PC-3 (cell line): ENCODE data around the gene SFSWAP. TPM values are rescaled to one million over a fixed set of nuclear protein-coding genes. Genes with fewer than 3 reads are reported as not detected.

Source experiments
- ATAC-seq: fragments of 200-7000 bp; cut with Tn5 transposase; 2 replicates; pipeline ENCODE4 v1.9.1; 2020; ENCODE audit warnings: mild to moderate bottlenecking, moderate library complexity
- BruUV-seq: library from RNA; stranded (reverse); fragments of 400-500 nt; replicated peaks from 2 replicates; lab custom pipeline; 2021; lab: Mats Ljungman, UMichigan
- CTCF ChIA-PET: fragments of 300-600 bp; sonication (Branson Sonifier 250); formaldehyde crosslinking; loops from one replicate; lab custom pipeline; 2022; ENCODE audit warnings: antibody characterized with exemption; lab: Charles Lee
- POLR2A ChIA-PET: fragments of 300-600 bp; sonication (Branson Sonifier 250); formaldehyde crosslinking; loops from one replicate; lab custom pipeline; 2022; ENCODE audit warnings: antibody characterized with exemption; ENCODE audit not compliant: unreplicated experiment; lab: Charles Lee
- DNase-seq: peaks from one replicate; pipeline ENCODE4 v3.0.0-alpha.2; 2015
- H2AFZ ChIP-seq: fragments of 300-600 bp; sonication (generic); 2 replicates; pipeline ENCODE4 v1.6.0; 2016; ENCODE audit warnings: antibody characterized with exemption, low read length
- H3F3A ChIP-seq: fragments of 300-600 bp; sonication (generic); one replicate; pipeline ENCODE4 v1.6.0; 2017; ENCODE audit warnings: antibody characterized with exemption, low read length, control low read depth, mild to moderate bottlenecking; ENCODE audit not compliant: unreplicated experiment
- H3K27ac ChIP-seq: fragments of 300-600 bp; sonication (generic); 2 replicates; pipeline ENCODE4 v1.5.1; 2016; ENCODE audit warnings: mild to moderate bottlenecking, low read length
- H3K27me3 ChIP-seq: fragments of 300-600 bp; sonication (generic); 2 replicates; pipeline ENCODE4 v1.6.1; 2016; ENCODE audit warnings: low read length, mixed read lengths
- H3K36me3 ChIP-seq: fragments of 300-600 bp; sonication (generic); 2 replicates; pipeline ENCODE4 v1.6.1; 2016; ENCODE audit warnings: low read depth, mixed run types, low read length, mixed read lengths
- H3K4me1 ChIP-seq: fragments of 300-600 bp; sonication (generic); 2 replicates; pipeline ENCODE4 v1.5.1; 2016; ENCODE audit warnings: low read length; ENCODE audit not compliant: insufficient read depth
- H3K4me2 ChIP-seq: fragments of 300-600 bp; sonication (generic); 2 replicates; pipeline ENCODE4 v1.6.0; 2016; ENCODE audit warnings: low read length
- H3K4me3 ChIP-seq: fragments of 300-600 bp; sonication (generic); 2 replicates; pipeline ENCODE4 v1.5.1; 2016; ENCODE audit warnings: mild to moderate bottlenecking, low read length, mixed read lengths
- H3K79me2 ChIP-seq: fragments of 300-600 bp; sonication (generic); 2 replicates; pipeline ENCODE4 v1.6.1; 2017; ENCODE audit warnings: low read length, mixed read lengths
- H3K9ac ChIP-seq: fragments of 300-600 bp; sonication (generic); 2 replicates; pipeline ENCODE4 v1.6.0; 2016; ENCODE audit warnings: mild to moderate bottlenecking, low read length
- H3K9me2 ChIP-seq: fragments of 300-600 bp; sonication (generic); replicated peaks from 2 replicates; pipeline ENCODE4 v1.6.1; 2016; ENCODE audit warnings: mixed run types, low read length, mixed read lengths
- H3K9me3 ChIP-seq: fragments of 300-600 bp; sonication (generic); 2 replicates; pipeline ENCODE4 v1.6.1; 2016; ENCODE audit warnings: low read length, mixed read lengths
- H4K20me1 ChIP-seq: fragments of 300-600 bp; sonication (generic); 2 replicates; pipeline ENCODE4 v1.6.1; 2016; ENCODE audit warnings: low read length, mixed read lengths
- EZH2 ChIP-seq: fragments of 300-600 bp; sonication (generic); IDR thresholded peaks from one replicate; pipeline ENCODE4 v1.6.1; 2017; ENCODE audit warnings: antibody characterized with exemption, mild to moderate bottlenecking, low read length; ENCODE audit not compliant: unreplicated experiment
- EZH2phosphoT487 ChIP-seq: fragments of 300-600 bp; sonication (generic); IDR thresholded peaks from 2 replicates; pipeline ENCODE4 v1.6.1; 2018; ENCODE audit warnings: mild to moderate bottlenecking, antibody characterized with exemption, low read length, borderline replicate concordance
- intact Hi-C: fragments of 100-400 bp; cut with micrococcal nuclease; formaldehyde crosslinking; loops from 2 replicates; pipeline ENCODE4 v1.9.0; 2023
- total RNA-seq: library from RNA; depleted of rRNA; stranded (reverse); fragments of >200 nt; gene quantifications from 2 replicates; pipeline ENCODE4 v1.2.3, GENCODE V29; 2014
- TF ChIP-seq, protein P1 (sequence below): fragments of 300-600 bp; sonication (generic); conservative IDR thresholded peaks from 2 replicates; pipeline ENCODE4 v1.5.1; 2017; ENCODE audit warnings: antibody characterized with exemption, low read depth, mild to moderate bottlenecking, low read length

SFSWAP gene
- total RNA-seq, 1 experiment from 2014 or later = 57.5 TPM

DNA sequence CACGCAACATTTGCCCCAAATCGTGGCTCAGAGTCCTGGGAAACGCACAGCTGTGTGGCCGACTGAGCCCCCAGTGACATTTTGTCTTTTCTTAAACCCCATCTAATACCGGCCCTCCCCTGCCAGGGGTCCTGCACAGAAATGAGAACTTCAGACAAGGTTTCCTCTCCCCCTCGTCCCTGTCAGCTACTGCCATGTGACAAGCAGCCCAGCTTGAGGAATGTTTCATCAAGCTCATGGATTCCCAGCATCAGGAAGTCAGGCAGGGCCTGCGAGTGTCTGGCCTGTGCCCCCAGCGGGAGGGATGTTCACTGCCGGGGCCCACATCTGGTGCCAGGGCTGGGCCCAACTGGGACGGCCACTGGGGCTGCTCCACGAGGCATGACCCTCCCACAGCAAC lies 133.2 kb downstream of the SFSWAP start:
- no peak for ATAC-seq
- H3K27me3 ChIP-seq = no peaks in the 10 kb centered on the region
- H3F3A ChIP-seq = peaks cover 3% of the 10 kb centered on the region
- no peak for DNase-seq
- H2AFZ ChIP-seq = no peak overlapping the region
- TF ChIP-seq EZH2phosphoT487 = no peak
- TF ChIP-seq, protein P1, sequence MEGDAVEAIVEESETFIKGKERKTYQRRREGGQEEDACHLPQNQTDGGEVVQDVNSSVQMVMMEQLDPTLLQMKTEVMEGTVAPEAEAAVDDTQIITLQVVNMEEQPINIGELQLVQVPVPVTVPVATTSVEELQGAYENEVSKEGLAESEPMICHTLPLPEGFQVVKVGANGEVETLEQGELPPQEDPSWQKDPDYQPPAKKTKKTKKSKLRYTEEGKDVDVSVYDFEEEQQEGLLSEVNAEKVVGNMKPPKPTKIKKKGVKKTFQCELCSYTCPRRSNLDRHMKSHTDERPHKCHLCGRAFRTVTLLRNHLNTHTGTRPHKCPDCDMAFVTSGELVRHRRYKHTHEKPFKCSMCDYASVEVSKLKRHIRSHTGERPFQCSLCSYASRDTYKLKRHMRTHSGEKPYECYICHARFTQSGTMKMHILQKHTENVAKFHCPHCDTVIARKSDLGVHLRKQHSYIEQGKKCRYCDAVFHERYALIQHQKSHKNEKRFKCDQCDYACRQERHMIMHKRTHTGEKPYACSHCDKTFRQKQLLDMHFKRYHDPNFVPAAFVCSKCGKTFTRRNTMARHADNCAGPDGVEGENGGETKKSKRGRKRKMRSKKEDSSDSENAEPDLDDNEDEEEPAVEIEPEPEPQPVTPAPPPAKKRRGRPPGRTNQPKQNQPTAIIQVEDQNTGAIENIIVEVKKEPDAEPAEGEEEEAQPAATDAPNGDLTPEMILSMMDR = no peak
- no peak for TF ChIP-seq EZH2
- H3K9me2 ChIP-seq = no peaks in the 10 kb centered on the region
- no peak overlapping the region for H3K4me3 ChIP-seq
- no peak overlapping the region for H3K27ac ChIP-seq
- H3K9me3 ChIP-seq = no peaks in the 10 kb centered on the region
- H4K20me1 ChIP-seq = no peaks in the 10 kb centered on the region
- H3K36me3 ChIP-seq = no peaks in the 10 kb centered on the region
- H3K4me1 ChIP-seq = no peaks in the 10 kb centered on the region
- intact Hi-C loops = no loop called here
- no peaks in the 10 kb centered on the region for H3K79me2 ChIP-seq
- ChIA-PET CTCF (no interaction called here), POLR2A (no interaction called here)
- no peak overlapping the region for H3K9ac ChIP-seq
- H3K4me2 ChIP-seq = no peak overlapping the region
- BruUV-seq = no TSS peak

DNA sequence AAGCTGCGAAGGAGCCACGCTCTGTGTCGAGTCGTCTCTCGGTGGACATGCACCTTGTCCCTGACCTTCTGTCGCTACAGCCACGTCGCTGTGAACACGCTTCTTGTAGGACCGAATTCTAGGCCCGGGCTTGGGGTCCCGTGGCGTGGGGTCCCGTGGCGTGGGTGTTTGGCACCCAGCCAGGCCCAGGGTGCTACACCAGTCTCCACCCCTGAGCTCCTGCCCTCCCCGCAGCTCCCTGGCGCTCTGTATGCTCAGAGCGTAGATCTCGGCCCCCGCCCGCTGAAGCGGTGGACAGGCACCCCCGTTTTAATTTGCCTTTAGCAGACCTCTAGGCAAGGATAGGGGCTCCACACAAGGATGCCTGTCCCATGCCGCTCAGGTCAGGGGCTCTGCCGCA lies 133.8 kb downstream of the SFSWAP start:
- Histone ChIP-seq H3K4me3 (no peak overlapping the region), H3K36me3 (no peaks in the 10 kb centered on the region), H2AFZ (no peak overlapping the region), H3K9me2 (no peaks in the 10 kb centered on the region), H3K27ac (no peak overlapping the region), H3K4me1 (no peaks in the 10 kb centered on the region), H3K4me2 (no peak overlapping the region), H3K27me3 (no peaks in the 10 kb centered on the region), H3K9me3 (no peaks in the 10 kb centered on the region), H3K79me2 (no peaks in the 10 kb centered on the region), H4K20me1 (no peaks in the 10 kb centered on the region), H3K9ac (no peak overlapping the region), H3F3A (peaks cover 3% of the 10 kb centered on the region)
- BruUV-seq = no TSS peak
- ChIA-PET POLR2A (no interaction called here), CTCF (no interaction called here)
- TF ChIP-seq EZH2 = no peak
- TF ChIP-seq, protein P1 = no peak
- no peak for TF ChIP-seq EZH2phosphoT487
- ATAC-seq (no peak), DNase-seq (no peak)
- intact Hi-C loops = no loop called here

DNA sequence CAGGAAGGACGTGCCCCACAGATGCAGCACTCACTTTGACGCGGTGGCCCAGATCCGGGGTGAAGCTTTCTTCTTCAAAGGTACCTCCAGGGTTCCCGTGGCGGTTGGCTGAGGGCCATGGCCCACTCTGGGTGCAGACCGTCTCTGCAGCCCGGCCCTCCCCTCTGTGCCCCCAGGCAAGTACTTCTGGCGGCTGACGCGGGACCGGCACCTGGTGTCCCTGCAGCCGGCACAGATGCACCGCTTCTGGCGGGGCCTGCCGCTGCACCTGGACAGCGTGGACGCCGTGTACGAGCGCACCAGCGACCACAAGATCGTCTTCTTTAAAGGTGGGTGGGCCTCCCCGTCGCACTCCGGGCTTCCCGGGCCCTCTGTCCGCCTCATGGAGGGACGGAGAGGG lies 134.2 kb downstream of the SFSWAP start:
- no peaks in the 10 kb centered on the region for H3K4me1 ChIP-seq
- intact Hi-C loops = no loop called here
- H3F3A ChIP-seq = peaks cover 3% of the 10 kb centered on the region
- ATAC-seq = no peak
- H3K27ac ChIP-seq = no peak overlapping the region
- H2AFZ ChIP-seq = no peak overlapping the region
- BruUV-seq = no TSS peak
- CTCF ChIA-PET = no interaction called here
- H4K20me1 ChIP-seq = no peaks in the 10 kb centered on the region
- no peak overlapping the region for H3K4me3 ChIP-seq
- no peaks in the 10 kb centered on the region for H3K27me3 ChIP-seq
- H3K4me2 ChIP-seq = no peak overlapping the region
- no peak for TF ChIP-seq EZH2
- TF ChIP-seq, protein P1 = no peak
- POLR2A ChIA-PET = no interaction called here
- H3K36me3 ChIP-seq = no peaks in the 10 kb centered on the region
- no peaks in the 10 kb centered on the region for H3K9me3 ChIP-seq
- no peaks in the 10 kb centered on the region for H3K79me2 ChIP-seq
- no peak overlapping the region for H3K9ac ChIP-seq
- DNase-seq = no peak
- no peaks in the 10 kb centered on the region for H3K9me2 ChIP-seq
